ENCODE results near the gene PXDN. TPM values are rescaled to one million over a fixed set of nuclear protein-coding genes. Genes with fewer than 3 reads are reported as not detected.

PXDN gene
- total and polyA plus RNA-seq, 10 of the 15 experiments (the other 5 are each of a cell fraction or from before 2014, with no cell fraction given), result 0.12 to 0.69 (median 0.23) TPM; not detected in 5

- TF ChIP-seq ZBTB40 (IDR thresholded peaks at IDR 0.05; ENCODE audit: borderline replicate concordance) (no peak), RELA (IDR thresholded peaks at IDR 0.05; ENCODE audit: borderline replicate concordance, partially characterized antibody) (no peak), ATF2 (IDR thresholded peaks at IDR 0.05; ENCODE audit: low read length) (no peak), SMAD1 (IDR thresholded peaks at IDR 0.05; ENCODE audit: low read depth, partially characterized antibody) (no peak), YY1 (IDR thresholded peaks at IDR 0.05; ENCODE audit: low read depth, low read length) (no peak), SMC3 (IDR thresholded peaks at IDR 0.05; ENCODE audit: borderline replicate concordance, low read length) (no peak), MYB (IDR thresholded peaks at IDR 0.05; ENCODE audit: borderline replicate concordance, low read depth, low read length) (no peak), ESRRA (IDR thresholded peaks at IDR 0.05; ENCODE audit: low read length) (no peak)
- TF ChIP-seq, protein P1, sequence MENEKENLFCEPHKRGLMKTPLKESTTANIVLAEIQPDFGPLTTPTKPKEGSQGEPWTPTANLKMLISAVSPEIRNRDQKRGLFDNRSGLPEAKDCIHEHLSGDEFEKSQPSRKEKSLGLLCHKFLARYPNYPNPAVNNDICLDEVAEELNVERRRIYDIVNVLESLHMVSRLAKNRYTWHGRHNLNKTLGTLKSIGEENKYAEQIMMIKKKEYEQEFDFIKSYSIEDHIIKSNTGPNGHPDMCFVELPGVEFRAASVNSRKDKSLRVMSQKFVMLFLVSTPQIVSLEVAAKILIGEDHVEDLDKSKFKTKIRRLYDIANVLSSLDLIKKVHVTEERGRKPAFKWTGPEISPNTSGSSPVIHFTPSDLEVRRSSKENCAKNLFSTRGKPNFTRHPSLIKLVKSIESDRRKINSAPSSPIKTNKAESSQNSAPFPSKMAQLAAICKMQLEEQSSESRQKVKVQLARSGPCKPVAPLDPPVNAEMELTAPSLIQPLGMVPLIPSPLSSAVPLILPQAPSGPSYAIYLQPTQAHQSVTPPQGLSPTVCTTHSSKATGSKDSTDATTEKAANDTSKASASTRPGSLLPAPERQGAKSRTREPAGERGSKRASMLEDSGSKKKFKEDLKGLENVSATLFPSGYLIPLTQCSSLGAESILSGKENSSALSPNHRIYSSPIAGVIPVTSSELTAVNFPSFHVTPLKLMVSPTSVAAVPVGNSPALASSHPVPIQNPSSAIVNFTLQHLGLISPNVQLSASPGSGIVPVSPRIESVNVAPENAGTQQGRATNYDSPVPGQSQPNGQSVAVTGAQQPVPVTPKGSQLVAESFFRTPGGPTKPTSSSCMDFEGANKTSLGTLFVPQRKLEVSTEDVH (IDR thresholded peaks at IDR 0.05; ENCODE audit: low read depth, partially characterized antibody), result no peak
Measured at GRCh38 chr2:1599301-1600085, 144.8 kb downstream of the PXDN start (continued).

Data from GM12878 (cell line).